Upper lobe of left lung (tissue), 4 donors: ENCODE data around the gene C10orf105.

Source experiments
- CTCF ChIP-seq, 6 experiments: fragments of 450-650 bp in 4 of 6; fragments of 200-600 bp in 2 of 6; sonication (generic) in 2 of 6; IDR thresholded peaks; one replicate each; pipeline ENCODE4 v1.5.1; 2016 to 2019; ENCODE audit warnings: antibody characterized with exemption in 6 of 6
- EP300 ChIP-seq, 4 donors: sonication (generic); formaldehyde crosslinking; IDR thresholded peaks; one replicate each; pipeline ENCODE4 v1.5.1; 2017; ENCODE audit warnings: antibody characterized with exemption in 4 of 4, control low read depth in 2 of 4
- POLR2A ChIP-seq, 4 donors: fragments of 450-650 bp; IDR thresholded peaks; one replicate each; pipeline ENCODE4 v1.5.1; 2016 to 2017; ENCODE audit warnings: antibody characterized with exemption in 4 of 4, mild to moderate bottlenecking in 2 of 4
- POLR2AphosphoS5 ChIP-seq, 2 donors: sonication (generic); formaldehyde crosslinking; IDR thresholded peaks; one replicate each; pipeline ENCODE4 v1.5.1; 2017; ENCODE audit warnings: antibody characterized with exemption in 2 of 2

- TF ChIP-seq EP300 (IDR thresholded peaks at IDR 0.05) (no peak), CTCF (IDR thresholded peaks at IDR 0.05) (no peak), POLR2A (IDR thresholded peaks at IDR 0.05) (no peak), POLR2AphosphoS5 (IDR thresholded peaks at IDR 0.05) (no peak)
These were observed 29.8 kb upstream of the C10orf105 start for GRCh38 chr10:71749396-71749795.
